PFSK-1 (cell line): ENCODE results near the gene ZNF697. TPM values are rescaled to one million over a fixed set of nuclear protein-coding genes. Genes with fewer than 3 reads are reported as not detected.

Experiments used
- FOXP2 ChIP-seq: optimal IDR thresholded peaks from 2 replicates; pipeline ENCODE3; 2011; ENCODE audit warnings: borderline replicate concordance, control low read depth, inconsistent platforms; ENCODE audit not compliant: insufficient read depth; ENCODE audit errors: extremely low read length, extremely low read depth
- POLR2AphosphoS5 ChIP-seq: IDR thresholded peaks from 2 replicates; pipeline ENCODE4 v1.6.1; 2012; ENCODE audit warnings: low read depth, mild to moderate bottlenecking, control low read depth, low read length, moderate library complexity
- REST ChIP-seq, 2 experiments: IDR thresholded peaks; 2 replicates each; pipeline versions ENCODE4 v1.6.1 to v1.8.0; 2011 to 2012; ENCODE audit warnings: low read depth in 2 of 2, low read length in 2 of 2, control low read depth in 1 of 2, inconsistent platforms in 1 of 2, mild to moderate bottlenecking in 1 of 2, moderate library complexity in 1 of 2; ENCODE audit not compliant: insufficient read depth in 1 of 2
- SIN3A ChIP-seq: IDR thresholded peaks from 2 replicates; pipeline ENCODE4 v1.6.1; 2012; ENCODE audit warnings: mild to moderate bottlenecking, low read length, moderate library complexity, borderline replicate concordance; ENCODE audit not compliant: insufficient read depth
- TAF1 ChIP-seq: IDR thresholded peaks from 2 replicates; pipeline ENCODE4 v1.6.1; 2012; ENCODE audit warnings: low read length, control low read depth, borderline replicate concordance; ENCODE audit not compliant: insufficient read depth
- polyA plus RNA-seq: library from polyadenylated mRNA; unstranded; fragments of >200 nt; gene quantifications from one replicate; pipeline ENCODE4 v1.2.1, GENCODE V29; 2012; ENCODE audit warnings: low read depth, missing spikeins; ENCODE audit not compliant: insufficient read length

Gene ZNF697
- 33.6 TPM for polyA plus RNA-seq

DNA sequence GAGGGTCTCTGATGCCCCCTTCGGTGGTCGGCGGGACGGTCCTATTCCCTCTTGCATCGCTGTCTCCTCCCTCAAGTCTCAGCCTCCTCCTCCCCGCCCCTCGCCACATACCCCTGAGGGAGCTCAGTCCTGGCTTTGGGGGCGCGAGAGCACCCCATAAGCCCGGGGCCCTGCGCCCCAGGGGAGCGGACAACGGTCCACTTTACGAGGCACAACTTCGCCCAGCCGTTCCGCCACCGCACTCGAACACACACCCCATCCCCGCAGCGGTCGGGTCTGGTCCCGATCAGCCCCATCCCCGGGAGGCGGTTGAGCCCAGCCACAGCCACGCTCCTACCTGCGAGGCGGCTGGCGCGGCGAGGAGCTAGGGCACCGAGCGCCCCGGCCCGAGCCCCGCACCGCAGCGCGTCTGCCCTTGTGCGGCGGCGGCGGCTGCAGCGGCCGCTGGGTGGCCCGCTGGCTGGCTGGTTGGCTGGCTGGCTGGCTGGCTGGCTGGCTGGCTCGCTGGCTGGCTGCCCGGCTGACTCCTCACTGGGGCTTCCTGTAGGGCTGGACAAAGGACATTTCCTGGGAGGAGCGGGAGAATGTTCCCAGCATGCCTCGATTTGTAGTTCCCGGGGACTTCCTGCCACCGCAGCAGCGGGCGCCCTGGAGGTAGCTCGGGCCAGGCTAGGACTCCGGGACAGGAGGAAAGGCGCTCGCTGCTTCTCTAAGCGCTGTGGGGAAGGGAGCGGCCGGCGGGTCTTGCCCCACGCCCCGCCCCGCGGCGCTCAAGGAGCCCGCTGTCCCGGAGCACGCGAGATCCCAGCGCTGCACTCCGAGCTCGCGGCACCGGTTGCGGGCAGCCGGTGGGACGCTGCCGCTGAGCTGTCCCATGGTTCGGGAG lies at the start of gene ZNF697:
ZNF697 (minus strand) TSS at position 533 of the 886 bp plus-strand sequence. CDS start 22,166 bp downstream, outside the sequence.
- TF ChIP-seq SIN3A (no peak; the same call in 1 of the 2 replicates), POLR2AphosphoS5 (peak; percentile 86), REST (IDR thresholded peaks at IDR 0.05; ENCODE audit: insufficient read depth in 1 of 2, low read depth in 2 of 2, low read length in 2 of 2) (0 out of 4 replicates have a peak, but pooled peaks of 1 of the 2 experiments have one; percentile 11), TAF1 (peak; percentile 81), FOXP2 (peak; percentile 60)

DNA sequence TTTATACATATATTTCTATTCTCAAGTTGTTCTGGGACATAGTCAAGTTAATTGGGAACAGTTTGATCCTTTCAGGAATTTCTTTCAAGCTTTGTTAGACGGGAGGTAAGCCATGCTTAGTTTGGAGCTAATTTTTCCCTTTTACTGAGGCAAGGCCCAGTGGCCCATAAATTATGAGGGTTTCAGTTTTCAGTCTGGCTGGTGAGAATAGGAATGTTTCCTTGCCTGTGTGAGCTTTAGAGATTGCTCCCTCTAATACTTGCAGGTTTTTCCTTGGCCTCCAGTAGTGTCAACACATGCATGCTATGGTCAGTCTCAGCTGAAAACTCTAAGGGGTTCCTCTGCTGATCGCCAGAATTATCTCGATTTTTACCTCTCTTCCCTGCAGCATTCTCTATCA lies 49.5 kb upstream of the ZNF697 start:
- no peak for TF ChIP-seq TAF1
- TF ChIP-seq POLR2AphosphoS5 = no peak
- no peak for TF ChIP-seq SIN3A
- TF ChIP-seq FOXP2 = no peak
- no peak for TF ChIP-seq REST (IDR thresholded peaks at IDR 0.05; ENCODE audit: insufficient read depth in 1 of 2, low read depth in 2 of 2, low read length in 2 of 2)

DNA sequence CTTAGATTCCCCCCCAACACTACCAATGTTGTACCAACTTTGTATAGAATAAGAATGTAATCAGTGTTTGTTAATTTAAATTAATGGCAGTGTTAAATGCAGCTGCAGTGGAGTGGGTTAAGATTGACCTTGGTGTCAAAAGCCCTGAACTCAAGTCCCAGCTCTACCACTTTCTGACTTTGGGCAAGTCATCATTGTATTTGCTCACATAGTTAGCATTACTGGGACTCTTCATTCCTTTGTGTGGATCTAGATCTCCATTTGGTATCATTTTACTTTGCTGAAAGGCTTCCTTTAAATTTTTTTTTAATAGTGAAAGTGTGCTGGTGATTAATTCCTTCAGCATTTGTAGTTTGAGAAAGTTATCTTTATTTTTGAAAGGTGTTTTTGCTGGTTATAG lies 41.4 kb upstream of the ZNF697 start:
- TF ChIP-seq POLR2AphosphoS5 (no peak), REST (IDR thresholded peaks at IDR 0.05; ENCODE audit: insufficient read depth in 1 of 2, low read depth in 2 of 2, low read length in 2 of 2) (no peak), TAF1 (no peak), FOXP2 (no peak), SIN3A (no peak)

- no peak for TF ChIP-seq TAF1
Observed at GRCh38 chr1:119688810-119689209, 40.7 kb upstream of the ZNF697 start.

DNA sequence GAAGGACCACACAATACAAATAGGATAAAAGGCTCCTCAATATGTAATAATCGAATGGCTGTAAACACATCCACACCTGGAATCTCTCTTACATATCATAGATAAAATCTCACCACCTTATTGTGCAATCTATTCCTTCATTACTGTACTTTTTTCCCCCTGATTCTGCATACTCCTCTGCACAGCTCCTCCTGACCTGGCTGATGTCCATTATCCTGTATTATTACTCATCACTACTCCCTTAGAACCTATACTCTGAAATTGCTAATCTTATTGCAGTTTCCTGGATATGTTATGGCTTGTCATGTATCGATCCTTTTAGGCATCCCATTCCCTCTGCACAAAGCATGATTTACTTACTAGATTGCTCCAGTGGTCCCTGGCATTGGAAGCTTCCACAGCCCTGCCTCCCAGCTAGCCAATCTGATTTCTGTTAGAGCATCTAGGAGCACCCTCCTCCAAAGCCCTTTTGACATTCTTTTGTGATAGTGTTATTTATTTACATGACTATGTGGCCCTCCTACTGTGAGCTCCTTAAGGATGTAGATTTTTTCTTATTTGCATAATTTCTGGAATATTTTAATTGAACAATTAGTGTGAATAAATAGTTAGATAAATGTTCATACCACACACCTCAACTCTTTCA lies 39.5 kb upstream of the ZNF697 start:
- TF ChIP-seq SIN3A = no peak
- TF ChIP-seq REST (IDR thresholded peaks at IDR 0.05; ENCODE audit: insufficient read depth in 1 of 2, low read depth in 2 of 2, low read length in 2 of 2) = no peak
